ENCODE data around the gene SCARF2.
A peak's percentile ranks its signal among the peaks of the same experiment; 100 is the strongest.

SCARF2 gene

GRCh38 chr22:20433191-20433590, 4.4 kb downstream of the SCARF2 start:
- DNase-seq (ENCODE audit: low read depth), result no peak
- H3K4me3 ChIP-seq (ENCODE audit: low read length), result no peak overlapping the region
- no peak for TF ChIP-seq CTCF (conservative IDR thresholded peaks at IDR 0.05; ENCODE audit: low read length)

GRCh38 chr22:20432244-20432686, 5.4 kb downstream of the SCARF2 start:
- no peak for DNase-seq (ENCODE audit: low read depth)
- no peak for TF ChIP-seq CTCF (conservative IDR thresholded peaks at IDR 0.05; ENCODE audit: low read length)
- no peak overlapping the region for H3K4me3 ChIP-seq (ENCODE audit: low read length)

GRCh38 chr22:20431511-20432192, 6.0 kb downstream of the SCARF2 start:
- DNase-seq (ENCODE audit: low read depth), result no peak
- no peak for TF ChIP-seq CTCF (conservative IDR thresholded peaks at IDR 0.05; ENCODE audit: low read length)
- H3K4me3 ChIP-seq (ENCODE audit: low read length), result no peak overlapping the region

- H3K4me3 ChIP-seq (ENCODE audit: low read length), result no peak overlapping the region
- TF ChIP-seq CTCF (conservative IDR thresholded peaks at IDR 0.05; ENCODE audit: low read length), result peak; percentile 30; the same call in 1 of the 2 replicates
- peak; percentile 48 for DNase-seq (ENCODE audit: low read depth)
Observed at GRCh38 chr22:20430720-20431510, 6.7 kb downstream of the SCARF2 start.

- TF ChIP-seq CTCF (conservative IDR thresholded peaks at IDR 0.05; ENCODE audit: low read length), result no peak
- no peak for DNase-seq (ENCODE audit: low read depth)
- no peak overlapping the region for H3K4me3 ChIP-seq (ENCODE audit: low read length)
Observed at GRCh38 chr22:20430101-20430719, 7.4 kb downstream of the SCARF2 start.

- no peak for DNase-seq (ENCODE audit: low read depth)
- TF ChIP-seq CTCF (conservative IDR thresholded peaks at IDR 0.05; ENCODE audit: low read length), result no peak
- H3K4me3 ChIP-seq (ENCODE audit: low read length), result no peak overlapping the region
Observed at GRCh38 chr22:20429254-20430100, 8.1 kb downstream of the SCARF2 start.
